ENCODE measurements around the gene GSK3B.
"Not testable (repeated sequence)": the region's sequence is repeated elsewhere in the genome, so short reads cannot be mapped to it uniquely, and the experiment has no call there.

Gene GSK3B

GRCh38 chr3:119998166-119998565, 96.1 kb downstream of the GSK3B start:
- DNase-seq: no peak

- DNase-seq: no peak
Observed at GRCh38 chr3:119990888-119991287, 103.4 kb downstream of the GSK3B start.

GRCh38 chr3:119989981-119990655, 104.1 kb downstream of the GSK3B start:
- no peak for DNase-seq

DNA sequence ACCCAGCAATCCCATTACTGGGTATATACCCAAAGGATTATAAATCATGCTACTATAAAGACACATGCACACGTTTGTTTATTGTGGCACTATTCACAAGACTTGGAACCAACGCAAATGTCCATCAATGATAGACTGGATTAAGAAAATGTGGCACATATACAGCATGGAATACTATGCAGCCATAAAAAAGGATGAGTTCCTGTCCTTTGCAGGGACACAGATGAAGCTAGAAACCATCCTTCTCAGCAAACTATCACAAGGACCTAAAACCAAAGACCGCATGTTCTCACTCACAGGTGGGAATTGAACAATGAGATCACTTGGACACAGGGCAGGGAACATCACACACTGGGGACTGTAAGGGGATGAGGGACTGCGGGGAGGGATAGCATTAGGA, 107.4 kb downstream of the GSK3B start:
- DNase-seq: not testable (repeated sequence)

GRCh38 chr3:119981386-119981785, 112.9 kb downstream of the GSK3B start:
- no peak for DNase-seq

DNA sequence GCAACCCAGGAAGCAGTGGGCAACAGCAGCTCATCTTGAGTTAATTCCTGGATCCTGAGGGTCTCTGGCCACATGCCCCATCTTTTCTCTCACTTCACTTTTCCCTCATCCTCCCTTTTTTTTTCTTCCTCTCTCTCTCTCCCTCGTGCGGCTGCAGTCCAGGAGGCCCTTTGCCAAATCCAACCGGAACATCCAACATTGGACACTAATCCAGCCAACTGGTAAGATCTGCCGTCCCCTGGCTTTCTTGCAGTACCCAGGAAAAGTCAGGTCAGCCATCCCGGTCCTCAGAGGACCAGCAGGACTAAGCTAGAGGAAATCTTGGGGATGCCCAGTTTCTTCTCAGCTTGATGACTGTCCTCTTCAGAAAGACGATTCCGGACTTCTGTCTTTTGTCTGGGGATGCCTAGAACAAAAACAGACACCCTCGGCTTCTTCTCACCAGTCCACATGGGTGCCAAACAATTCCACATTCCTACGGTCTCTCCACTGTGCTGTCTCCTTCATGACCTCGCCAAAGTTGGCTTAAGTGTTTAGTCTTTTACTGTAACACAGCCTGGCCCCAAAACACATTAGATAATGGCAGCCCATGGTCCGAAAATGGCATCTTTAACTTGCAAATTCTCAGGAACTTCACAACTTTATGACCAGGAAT, 115.6 kb downstream of the GSK3B start:
- no peak for DNase-seq

DNA sequence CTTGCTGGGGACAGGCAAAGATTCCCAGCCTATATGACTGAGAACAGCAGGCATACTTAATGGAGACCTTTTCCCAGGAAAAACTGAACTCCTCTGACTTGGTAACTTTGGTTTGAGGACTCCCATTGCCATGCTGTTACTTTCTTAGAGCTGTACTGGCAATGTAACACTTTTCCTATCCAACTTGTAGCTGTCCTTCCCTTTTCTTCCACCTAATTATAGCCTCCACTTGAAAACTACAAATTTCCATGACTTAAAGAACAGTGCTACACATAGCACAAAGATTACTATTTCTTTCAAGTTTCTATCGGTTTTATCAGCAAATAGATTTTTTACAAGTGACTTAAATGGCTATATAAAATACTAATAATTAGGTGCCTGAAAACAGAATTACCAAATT, 116.9 kb downstream of the GSK3B start:
- DNase-seq: no peak

DNA sequence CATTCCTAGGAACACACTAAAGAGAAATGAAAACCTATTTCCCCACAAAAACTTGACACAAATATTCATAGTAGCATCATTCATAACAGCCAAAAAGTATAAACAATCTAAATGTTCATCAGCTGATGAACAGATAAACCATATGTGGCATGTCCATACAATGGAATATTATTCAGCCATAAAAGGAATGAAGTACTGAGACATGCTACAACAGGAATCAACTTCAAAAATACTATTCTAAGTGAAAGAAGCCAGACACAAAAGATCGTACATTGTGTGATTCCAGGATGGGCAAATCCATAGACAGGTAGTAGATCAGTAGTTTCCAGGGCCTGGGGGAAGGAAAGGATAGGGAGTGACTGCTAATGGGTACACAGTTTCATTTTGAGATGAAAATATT, 118.0 kb downstream of the GSK3B start:
- no peak for DNase-seq

DNA sequence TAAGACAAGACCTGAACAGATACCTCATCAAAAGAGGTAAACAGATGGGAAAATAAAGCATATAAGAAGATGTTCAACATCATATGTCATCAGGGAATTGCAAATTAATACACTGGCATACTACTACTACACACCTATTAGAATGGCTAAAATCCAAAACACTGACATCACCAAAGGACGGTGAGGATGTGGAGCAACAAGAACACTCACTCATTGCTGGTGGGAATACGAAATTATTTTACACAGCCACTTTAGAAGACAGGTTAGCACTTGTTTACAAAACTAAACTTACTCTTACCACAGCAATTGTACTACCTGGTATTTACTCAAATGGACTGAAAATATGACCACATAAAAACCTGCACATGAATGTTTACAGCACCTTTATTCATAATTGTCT, 119.6 kb downstream of the GSK3B start:
- no peak for DNase-seq

DNA sequence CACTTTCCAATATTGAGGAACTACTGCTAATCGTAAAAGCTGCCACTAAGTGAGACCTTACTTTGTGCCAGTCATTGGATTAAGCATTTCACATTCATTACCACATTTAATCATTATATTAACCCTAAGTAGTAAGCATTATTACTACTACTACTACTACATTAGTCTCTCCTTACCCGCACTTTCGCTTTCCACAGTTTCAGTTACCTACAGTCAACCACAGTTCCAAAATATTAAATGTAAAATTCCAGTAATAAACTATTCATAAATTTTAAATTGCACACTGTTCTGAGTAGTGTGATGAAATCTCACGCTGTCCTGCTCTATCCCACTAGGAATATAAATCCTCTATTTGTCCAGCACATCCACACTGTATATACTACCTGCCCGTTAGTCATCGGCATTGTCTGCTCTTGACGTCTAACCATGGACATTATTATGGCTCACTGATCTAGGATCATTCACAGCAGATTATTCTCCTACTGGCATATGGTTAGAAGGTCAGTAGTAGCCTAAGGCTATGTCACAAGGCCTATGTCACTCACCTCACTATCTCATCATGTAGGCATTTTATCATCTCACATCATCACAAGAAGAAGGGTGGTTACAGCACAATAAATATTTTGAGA, 121.1 kb downstream of the GSK3B start:
- DNase-seq: no peak

DNA sequence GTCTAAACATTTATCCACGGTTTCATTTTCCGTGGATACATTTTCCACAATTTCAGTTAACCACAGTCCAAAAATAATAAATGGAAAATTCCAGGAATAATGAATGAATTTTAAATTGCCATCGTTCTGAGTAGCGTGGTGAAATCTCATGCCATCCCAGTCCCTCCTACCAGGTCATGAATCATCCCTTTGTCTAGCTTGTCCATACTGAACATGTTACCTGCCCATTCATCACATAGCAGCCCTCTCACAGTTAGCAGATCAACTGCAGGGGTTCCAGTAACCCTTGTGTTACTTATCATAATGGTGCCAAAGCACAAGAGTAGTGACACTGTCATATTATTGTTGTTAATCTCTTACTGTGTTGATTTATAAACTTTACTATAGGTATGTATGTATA, 124.5 kb downstream of the GSK3B start:
- DNase-seq: no peak

GRCh38 chr3:119967353-119968006, 126.8 kb downstream of the GSK3B start:
- DNase-seq: no peak

GRCh38 chr3:119965692-119966091, 128.6 kb downstream of the GSK3B start:
- DNase-seq: no peak

- DNase-seq: no peak
Observed at GRCh38 chr3:119964294-119964693, 130.0 kb downstream of the GSK3B start.

DNA sequence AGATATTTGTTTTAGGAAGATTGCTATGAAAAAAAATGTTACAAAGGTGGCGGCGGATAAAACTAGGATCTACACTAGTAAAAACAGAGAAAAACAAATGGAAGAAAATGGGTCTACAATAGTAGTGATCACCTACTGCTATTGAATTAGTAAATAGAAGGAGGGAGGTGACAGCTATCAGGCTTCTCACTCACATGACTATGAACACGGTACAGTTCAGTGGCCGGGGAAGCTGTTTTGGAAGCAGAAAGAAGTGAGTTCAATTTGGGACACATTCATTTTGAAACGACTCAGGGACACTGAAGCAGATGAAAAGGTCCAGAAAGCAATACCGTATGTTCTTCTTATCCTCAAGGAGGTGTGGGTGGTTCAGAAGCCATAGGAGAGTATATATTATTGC, 138.3 kb downstream of the GSK3B start:
- no peak for DNase-seq

DNA sequence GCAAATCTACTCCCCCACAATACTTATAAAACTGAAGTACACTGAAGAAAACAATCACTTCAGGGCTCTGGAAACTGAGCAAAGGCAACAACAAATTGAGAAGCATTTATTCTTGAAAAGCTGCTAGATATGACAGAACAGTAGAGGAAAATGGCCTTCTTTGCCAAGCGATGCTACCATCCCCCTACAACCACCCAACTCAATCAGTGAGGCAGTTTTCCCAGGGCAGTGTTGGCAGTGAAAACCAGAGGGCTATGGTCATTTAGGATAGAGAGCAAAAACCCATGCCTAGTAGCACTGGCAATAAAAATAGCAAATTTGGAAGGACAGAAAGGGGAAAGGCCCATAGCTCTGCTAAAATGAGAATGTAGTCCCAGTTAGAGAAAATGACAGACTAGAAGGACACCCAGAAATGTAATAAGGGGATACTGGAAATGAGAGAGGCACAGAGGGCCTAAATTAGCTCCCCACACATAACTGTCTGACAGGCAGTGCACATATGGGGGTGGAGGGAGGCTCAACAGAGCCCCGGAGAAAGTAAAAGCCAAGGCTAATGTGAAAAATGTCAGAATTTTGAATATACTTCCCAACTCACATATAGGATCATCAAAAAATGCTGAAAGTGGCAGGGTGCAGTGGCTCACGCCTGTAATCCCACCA, 143.5 kb downstream of the GSK3B start:
- no peak for DNase-seq

DNA sequence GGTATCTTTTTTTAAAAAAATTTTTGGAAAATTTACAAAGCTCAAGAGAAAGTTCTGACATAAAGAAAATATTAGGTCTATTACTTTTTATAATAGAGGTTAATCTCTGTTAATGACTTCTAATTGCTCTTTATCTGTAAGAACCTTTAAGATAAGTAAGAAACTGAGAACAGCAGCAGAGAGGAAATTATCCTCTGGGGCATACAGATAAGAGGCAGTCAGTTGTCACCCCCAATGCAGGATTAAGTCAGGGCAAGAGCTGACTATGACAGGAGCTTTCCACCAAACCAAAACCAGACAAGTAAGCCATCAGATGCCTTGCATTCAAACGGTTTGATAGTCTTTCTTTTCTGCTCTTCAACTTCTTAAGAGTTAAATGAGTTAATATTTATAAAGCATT, 149.0 kb downstream of the GSK3B start:
- DNase-seq: no peak

DNA sequence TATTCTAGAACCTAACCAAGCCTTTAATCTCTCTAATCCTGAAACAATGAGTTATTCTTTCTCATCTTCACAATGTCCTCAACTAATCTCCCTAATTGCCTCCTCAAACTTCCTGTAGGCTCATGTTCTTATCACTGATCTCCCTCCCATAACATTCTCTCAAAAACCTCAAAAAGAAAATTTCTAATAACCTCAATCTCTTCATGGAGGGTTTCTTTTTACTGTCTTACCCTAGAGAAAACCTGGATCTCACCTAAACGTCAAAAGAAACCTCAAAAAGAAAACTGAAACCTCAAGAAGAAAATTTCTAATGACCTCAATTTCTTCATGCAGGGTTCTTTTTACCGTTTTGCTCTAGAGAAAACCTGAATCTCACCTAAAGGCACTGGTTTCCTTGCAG, 150.2 kb downstream of the GSK3B start:
- no peak for DNase-seq

DNA sequence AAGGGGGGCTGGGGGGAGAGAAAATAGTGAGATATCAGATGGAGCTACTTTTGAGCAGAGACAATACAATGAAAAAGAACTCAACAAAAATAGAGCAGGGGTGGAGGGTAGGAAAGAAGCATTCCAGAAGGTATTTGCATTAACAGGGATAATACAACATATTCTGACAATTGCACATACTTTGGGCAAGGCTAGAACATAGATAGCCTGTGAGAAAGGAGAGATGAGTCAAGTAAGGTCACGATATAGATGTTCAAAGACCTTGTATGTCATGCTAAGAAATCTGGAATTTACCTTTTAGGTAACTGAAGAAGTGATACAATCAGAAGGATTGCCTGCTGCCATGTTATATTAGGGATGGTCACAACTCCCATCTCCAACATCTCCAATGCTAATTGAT, 155.2 kb downstream of the GSK3B start:
- DNase-seq: no peak

DNA sequence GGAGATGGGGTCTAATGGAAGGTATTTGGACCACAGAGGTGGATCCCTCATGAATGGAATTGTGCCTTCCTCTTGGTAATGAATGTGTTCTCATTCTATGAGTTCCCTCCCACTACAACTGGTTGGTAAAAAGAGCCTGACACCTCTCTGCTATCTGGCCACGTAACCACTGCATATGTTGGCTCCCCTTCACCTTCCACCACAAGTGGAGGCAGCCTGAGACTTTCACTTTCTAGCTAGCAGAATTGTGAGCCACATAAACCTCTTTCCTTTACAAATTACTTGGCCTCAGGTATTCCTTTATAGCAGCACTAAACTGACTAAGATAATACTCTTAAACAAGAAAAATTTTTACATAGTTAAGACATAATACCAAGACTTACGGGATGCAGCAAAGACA, 157.0 kb downstream of the GSK3B start:
- no peak for DNase-seq

GRCh38 chr3:119934249-119934648, 160.0 kb downstream of the GSK3B start:
- DNase-seq: no peak

- no peak for DNase-seq
Observed at GRCh38 chr3:119933207-119933606, 161.0 kb downstream of the GSK3B start.

DNA sequence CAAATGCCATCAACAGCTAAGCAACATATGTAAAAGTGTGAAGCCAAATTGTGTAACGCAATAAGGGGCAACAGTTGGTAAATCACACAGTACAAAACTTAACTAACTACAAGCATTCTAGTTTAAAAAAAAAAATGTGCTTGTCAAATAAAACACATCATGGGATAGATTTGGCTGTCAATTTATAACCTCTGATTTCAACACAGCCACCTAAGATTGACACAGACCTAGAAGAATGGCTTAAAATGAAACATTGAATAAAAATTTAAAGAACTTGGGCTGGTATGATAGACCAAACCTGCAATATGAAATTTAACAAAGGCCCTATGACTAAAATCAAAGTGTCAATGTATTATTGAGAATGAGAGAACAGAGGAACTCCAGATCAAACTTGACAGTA, 164.0 kb downstream of the GSK3B start:
- DNase-seq: no peak

All from SHP77 treated with DMSO at 0.1 percent for 48 hours (cell line).